ENCODE results near the gene METRNL.
"Not testable (repeated sequence)": the region's sequence is repeated elsewhere in the genome, so short reads cannot be mapped to it uniquely, and the experiment has no call there.

The METRNL gene

GRCh38 chr17:83137523-83137922 is 58.1 kb downstream of the METRNL start:
- no peaks in the 10 kb centered on the region for H3K79me2 ChIP-seq (ENCODE audit: insufficient read depth, low read length)
- H2AFZ ChIP-seq (ENCODE audit: low read length) = no peak overlapping the region
- peaks cover 4% of the 10 kb centered on the region; the same call in 1 of the 2 replicates for H3K27me3 ChIP-seq (ENCODE audit: insufficient read depth, low read length)
- TF ChIP-seq, protein P1, sequence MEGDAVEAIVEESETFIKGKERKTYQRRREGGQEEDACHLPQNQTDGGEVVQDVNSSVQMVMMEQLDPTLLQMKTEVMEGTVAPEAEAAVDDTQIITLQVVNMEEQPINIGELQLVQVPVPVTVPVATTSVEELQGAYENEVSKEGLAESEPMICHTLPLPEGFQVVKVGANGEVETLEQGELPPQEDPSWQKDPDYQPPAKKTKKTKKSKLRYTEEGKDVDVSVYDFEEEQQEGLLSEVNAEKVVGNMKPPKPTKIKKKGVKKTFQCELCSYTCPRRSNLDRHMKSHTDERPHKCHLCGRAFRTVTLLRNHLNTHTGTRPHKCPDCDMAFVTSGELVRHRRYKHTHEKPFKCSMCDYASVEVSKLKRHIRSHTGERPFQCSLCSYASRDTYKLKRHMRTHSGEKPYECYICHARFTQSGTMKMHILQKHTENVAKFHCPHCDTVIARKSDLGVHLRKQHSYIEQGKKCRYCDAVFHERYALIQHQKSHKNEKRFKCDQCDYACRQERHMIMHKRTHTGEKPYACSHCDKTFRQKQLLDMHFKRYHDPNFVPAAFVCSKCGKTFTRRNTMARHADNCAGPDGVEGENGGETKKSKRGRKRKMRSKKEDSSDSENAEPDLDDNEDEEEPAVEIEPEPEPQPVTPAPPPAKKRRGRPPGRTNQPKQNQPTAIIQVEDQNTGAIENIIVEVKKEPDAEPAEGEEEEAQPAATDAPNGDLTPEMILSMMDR (IDR thresholded peaks at IDR 0.05; ENCODE audit: low read length) = no peak
- H3K9ac ChIP-seq (ENCODE audit: low read length) = no peak overlapping the region
- no peaks in the 10 kb centered on the region for H3F3A ChIP-seq (ENCODE audit: insufficient read depth, low read length)
- H3K4me1 ChIP-seq (ENCODE audit: insufficient read depth, low read length, severe bottlenecking) = no peaks in the 10 kb centered on the region
- H3K27ac ChIP-seq (ENCODE audit: low read depth, low read length, poor library complexity, severe bottlenecking) = no peak overlapping the region
- no peak overlapping the region for H3K4me3 ChIP-seq (ENCODE audit: low read depth, low read length, poor library complexity, severe bottlenecking)
- H3K9me3 ChIP-seq (ENCODE audit: low read length) = peaks cover 8% of the 10 kb centered on the region; the same call in 1 of the 2 replicates
- H3K36me3 ChIP-seq (ENCODE audit: insufficient read depth, low read length) = no peaks in the 10 kb centered on the region; the same call in 1 of the 2 replicates
- no peaks in the 10 kb centered on the region for H3K9me2 ChIP-seq (ENCODE audit: low read depth, low read length)
- no peaks in the 10 kb centered on the region for H4K20me1 ChIP-seq (ENCODE audit: insufficient read depth, low read length)
- no peak overlapping the region for H3K4me2 ChIP-seq (ENCODE audit: low read length)

DNA sequence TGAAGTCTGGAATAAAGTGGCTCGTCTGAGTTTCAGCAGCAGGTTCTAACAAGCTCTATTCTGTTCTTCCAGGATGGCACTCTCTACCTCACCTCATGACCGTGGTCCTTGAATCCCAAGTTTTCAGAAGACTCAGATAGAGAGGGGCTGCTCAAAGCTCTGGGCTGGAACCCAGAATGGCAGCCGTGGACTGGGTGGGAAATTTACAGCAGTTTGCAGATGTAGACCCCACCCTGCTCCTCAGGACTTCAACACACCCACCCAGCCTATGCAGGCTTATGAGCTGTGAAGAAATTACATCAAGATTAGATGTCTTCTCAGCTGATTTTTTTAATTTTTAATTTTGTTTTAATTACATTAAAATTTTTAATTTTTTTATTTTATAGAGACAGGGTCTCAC is 59.4 kb downstream of the METRNL start:
- Histone ChIP-seq H2AFZ (ENCODE audit: low read length) (no peak overlapping the region), H3F3A (ENCODE audit: insufficient read depth, low read length) (no peaks in the 10 kb centered on the region), H3K27ac (ENCODE audit: low read depth, low read length, poor library complexity, severe bottlenecking) (no peak overlapping the region), H3K27me3 (ENCODE audit: insufficient read depth, low read length) (peaks cover 4% of the 10 kb centered on the region; the same call in 1 of the 2 replicates), H3K79me2 (ENCODE audit: insufficient read depth, low read length) (no peaks in the 10 kb centered on the region), H4K20me1 (ENCODE audit: insufficient read depth, low read length) (no peaks in the 10 kb centered on the region), H3K9me2 (ENCODE audit: low read depth, low read length) (no peaks in the 10 kb centered on the region), H3K36me3 (ENCODE audit: insufficient read depth, low read length) (no peaks in the 10 kb centered on the region; the same call in 1 of the 2 replicates), H3K4me1 (ENCODE audit: insufficient read depth, low read length, severe bottlenecking) (no peaks in the 10 kb centered on the region), H3K9me3 (ENCODE audit: low read length) (peaks cover 13% of the 10 kb centered on the region), H3K9ac (ENCODE audit: low read length) (no peak overlapping the region), H3K4me3 (ENCODE audit: low read depth, low read length, poor library complexity, severe bottlenecking) (no peak overlapping the region), H3K4me2 (ENCODE audit: low read length) (no peak overlapping the region)
- TF ChIP-seq, protein P1 (IDR thresholded peaks at IDR 0.05; ENCODE audit: low read length) = no peak
- TF ChIP-seq EZH2 (IDR thresholded peaks at IDR 0.05; ENCODE audit: borderline replicate concordance, low read length) = no peak

- not testable (repeated sequence) for H3K4me3 ChIP-seq (ENCODE audit: low read depth, low read length, poor library complexity, severe bottlenecking); H3K4me2 ChIP-seq (ENCODE audit: low read length); H3K27ac ChIP-seq (ENCODE audit: low read depth, low read length, poor library complexity, severe bottlenecking); H3K9me2 ChIP-seq (ENCODE audit: low read depth, low read length); H3K79me2 ChIP-seq (ENCODE audit: insufficient read depth, low read length); H4K20me1 ChIP-seq (ENCODE audit: insufficient read depth, low read length); H3K9ac ChIP-seq (ENCODE audit: low read length); H3F3A ChIP-seq (ENCODE audit: insufficient read depth, low read length); H2AFZ ChIP-seq (ENCODE audit: low read length); H3K27me3 ChIP-seq (ENCODE audit: insufficient read depth, low read length); H3K4me1 ChIP-seq (ENCODE audit: insufficient read depth, low read length, severe bottlenecking); H3K36me3 ChIP-seq (ENCODE audit: insufficient read depth, low read length)
- H3K9me3 ChIP-seq (ENCODE audit: low read length) = peaks cover 13% of the 10 kb centered on the region
These were observed 60.3 kb downstream of the METRNL start for GRCh38 chr17:83139541-83140248.

GRCh38 chr17:83140249-83140566 is 60.8 kb downstream of the METRNL start:
- H2AFZ ChIP-seq (ENCODE audit: low read length); H3K4me2 ChIP-seq (ENCODE audit: low read length); H3K9ac ChIP-seq (ENCODE audit: low read length); H4K20me1 ChIP-seq (ENCODE audit: insufficient read depth, low read length); H3K4me3 ChIP-seq (ENCODE audit: low read depth, low read length, poor library complexity, severe bottlenecking); H3K36me3 ChIP-seq (ENCODE audit: insufficient read depth, low read length); H3K4me1 ChIP-seq (ENCODE audit: insufficient read depth, low read length, severe bottlenecking); H3K27ac ChIP-seq (ENCODE audit: low read depth, low read length, poor library complexity, severe bottlenecking); H3K79me2 ChIP-seq (ENCODE audit: insufficient read depth, low read length); H3F3A ChIP-seq (ENCODE audit: insufficient read depth, low read length); H3K27me3 ChIP-seq (ENCODE audit: insufficient read depth, low read length); H3K9me2 ChIP-seq (ENCODE audit: low read depth, low read length): not testable (repeated sequence)
- H3K9me3 ChIP-seq (ENCODE audit: low read length) = peaks cover 13% of the 10 kb centered on the region

Data from OCI-LY1 (cell line).